Smooth muscle cell (in vitro differentiated cells): ENCODE results near the gene GALNT17. TPM values are rescaled to one million over a fixed set of nuclear protein-coding genes. Genes with fewer than 3 reads are reported as not detected.

Source experiments
- DNase-seq: peaks from one replicate; lab custom pipeline; 2025; ENCODE audit not compliant: unreplicated experiment; lab: John Stamatoyannopoulos, UW
- H2AFZ ChIP-seq: fragments of 200-600 bp; sonication (generic); 2 replicates; pipeline ENCODE4 v1.6.0; 2016; ENCODE audit warnings: antibody characterized with exemption, low read depth, mild to moderate bottlenecking
- H3F3A ChIP-seq: fragments of 200-600 bp; sonication (generic); 2 replicates; pipeline ENCODE4 v1.6.0; 2017; ENCODE audit warnings: antibody characterized with exemption, low read depth
- H3K27ac ChIP-seq: fragments of 200-600 bp; sonication (generic); 2 replicates; pipeline ENCODE4 v1.5.1; 2016; ENCODE audit warnings: low read depth, mild to moderate bottlenecking
- H3K27me3 ChIP-seq: fragments of 200-600 bp; sonication (generic); 2 replicates; pipeline ENCODE4 v1.6.1; 2016; ENCODE audit warnings: low read depth, mild to moderate bottlenecking
- H3K36me3 ChIP-seq: fragments of 200-600 bp; sonication (generic); 2 replicates; pipeline ENCODE4 v1.5.1; 2016; ENCODE audit warnings: low read depth
- H3K4me1 ChIP-seq: fragments of 200-600 bp; sonication (generic); 2 replicates; pipeline ENCODE4 v1.5.1; 2016; ENCODE audit warnings: low read depth
- H3K4me2 ChIP-seq: fragments of 200-600 bp; sonication (generic); 2 replicates; pipeline ENCODE4 v1.6.0; 2016; ENCODE audit warnings: mild to moderate bottlenecking
- H3K4me3 ChIP-seq: fragments of 200-600 bp; sonication (generic); 2 replicates; pipeline ENCODE4 v1.5.1; 2016; ENCODE audit warnings: mild to moderate bottlenecking
- H3K79me2 ChIP-seq: fragments of 200-600 bp; sonication (generic); 2 replicates; pipeline ENCODE4 v1.6.0; 2016; ENCODE audit warnings: low read depth, mild to moderate bottlenecking
- H3K9ac ChIP-seq: fragments of 200-600 bp; sonication (generic); 2 replicates; pipeline ENCODE4 v1.6.0; 2016; ENCODE audit warnings: low read depth
- H3K9me3 ChIP-seq: fragments of 200-600 bp; sonication (generic); replicated peaks from 2 replicates; pipeline ENCODE4 v1.5.1; 2016; ENCODE audit warnings: low read depth
- H4K20me1 ChIP-seq: fragments of 200-600 bp; sonication (generic); 2 replicates; pipeline ENCODE4 v1.6.0; 2016; ENCODE audit warnings: low read depth
- WGBS: methylation state at CpG from one replicate; pipeline ENCODE4 v1.1.7; 2016; ENCODE audit warnings: low lambda C conversion rate; 5-methylcytosine and 5-hydroxymethylcytosine counted together
- polyA plus RNA-seq: library from polyadenylated mRNA; unstranded; fragments of >200 nt; fragmentation: Nextera tagmentation; extraction: Ambion mirVana; gene quantifications from 2 replicates; pipeline ENCODE4 v1.2.1, GENCODE V29; 2016
- total RNA-seq: library from RNA; depleted of rRNA; stranded (reverse); fragments of >200 nt; gene quantifications from 2 replicates; pipeline ENCODE4 v1.2.3, GENCODE V29; 2014
- TF ChIP-seq, protein P1 (sequence below): fragments of 200-600 bp; sonication (generic); IDR thresholded peaks from 2 replicates; pipeline ENCODE4 v1.5.1; 2017; ENCODE audit warnings: borderline replicate concordance, mild to moderate bottlenecking, antibody characterized with exemption; ENCODE audit not compliant: insufficient read depth, poor library complexity, severe bottlenecking

Gene GALNT17
- total and polyA plus RNA-seq, 2 experiments from 2014 or later = 0.38 to 0.45 TPM

GRCh38 chr7:71372991-71373390 is 241.0 kb downstream of the GALNT17 start:
- no peak for DNase-seq
- H3K27me3 ChIP-seq = no peaks in the 10 kb centered on the region
- TF ChIP-seq, protein P1, sequence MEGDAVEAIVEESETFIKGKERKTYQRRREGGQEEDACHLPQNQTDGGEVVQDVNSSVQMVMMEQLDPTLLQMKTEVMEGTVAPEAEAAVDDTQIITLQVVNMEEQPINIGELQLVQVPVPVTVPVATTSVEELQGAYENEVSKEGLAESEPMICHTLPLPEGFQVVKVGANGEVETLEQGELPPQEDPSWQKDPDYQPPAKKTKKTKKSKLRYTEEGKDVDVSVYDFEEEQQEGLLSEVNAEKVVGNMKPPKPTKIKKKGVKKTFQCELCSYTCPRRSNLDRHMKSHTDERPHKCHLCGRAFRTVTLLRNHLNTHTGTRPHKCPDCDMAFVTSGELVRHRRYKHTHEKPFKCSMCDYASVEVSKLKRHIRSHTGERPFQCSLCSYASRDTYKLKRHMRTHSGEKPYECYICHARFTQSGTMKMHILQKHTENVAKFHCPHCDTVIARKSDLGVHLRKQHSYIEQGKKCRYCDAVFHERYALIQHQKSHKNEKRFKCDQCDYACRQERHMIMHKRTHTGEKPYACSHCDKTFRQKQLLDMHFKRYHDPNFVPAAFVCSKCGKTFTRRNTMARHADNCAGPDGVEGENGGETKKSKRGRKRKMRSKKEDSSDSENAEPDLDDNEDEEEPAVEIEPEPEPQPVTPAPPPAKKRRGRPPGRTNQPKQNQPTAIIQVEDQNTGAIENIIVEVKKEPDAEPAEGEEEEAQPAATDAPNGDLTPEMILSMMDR = no peak

DNA sequence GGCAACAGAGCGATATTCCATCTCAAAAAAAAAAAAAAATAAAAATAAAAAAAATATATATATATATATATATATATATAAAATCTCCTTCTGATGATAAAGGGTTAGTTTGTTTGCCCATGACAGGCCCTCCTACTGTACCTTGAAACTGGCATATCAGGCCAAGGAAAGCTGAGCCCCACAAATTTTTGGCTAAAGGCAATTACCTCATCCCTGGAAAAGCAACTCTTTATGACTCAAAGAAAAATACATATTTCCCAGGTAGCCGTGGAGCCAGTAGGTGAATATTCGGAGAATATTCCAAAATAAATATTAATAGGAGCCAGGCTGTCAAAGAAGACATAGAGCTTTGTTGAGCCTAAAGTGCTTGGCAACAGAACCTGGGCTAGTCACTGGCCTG is 245.1 kb downstream of the GALNT17 start:
- H3K9ac ChIP-seq = no peak overlapping the region
- 89% methylated on average over 3 of the region's 3 CpGs for WGBS
- no peak overlapping the region for H3K27ac ChIP-seq
- TF ChIP-seq, protein P1 = no peak
- no peaks in the 10 kb centered on the region for H3K36me3 ChIP-seq
- DNase-seq = no peak
- no peaks in the 10 kb centered on the region for H3K9me3 ChIP-seq
- no peak overlapping the region for H3K4me2 ChIP-seq
- H3K4me3 ChIP-seq = no peak overlapping the region
- H3K27me3 ChIP-seq = no peaks in the 10 kb centered on the region
- no peaks in the 10 kb centered on the region for H3F3A ChIP-seq
- no peaks in the 10 kb centered on the region for H4K20me1 ChIP-seq
- H2AFZ ChIP-seq = no peak overlapping the region
- no peaks in the 10 kb centered on the region for H3K79me2 ChIP-seq
- no peaks in the 10 kb centered on the region for H3K4me1 ChIP-seq

More at GRCh38 chr7:71372991-71373390, 241.0 kb downstream of the GALNT17 start:
- Histone ChIP-seq H3K9me3 (no peaks in the 10 kb centered on the region), H3K4me1 (no peaks in the 10 kb centered on the region), H3K4me2 (no peak overlapping the region), H3K9ac (no peak overlapping the region), H2AFZ (no peak overlapping the region), H3K4me3 (no peak overlapping the region), H3K27ac (no peak overlapping the region), H3K79me2 (no peaks in the 10 kb centered on the region), H3F3A (no peaks in the 10 kb centered on the region), H3K36me3 (no peaks in the 10 kb centered on the region), H4K20me1 (no peaks in the 10 kb centered on the region)
- WGBS = 96% methylated on average over 5 of the region's 5 CpGs

DNA sequence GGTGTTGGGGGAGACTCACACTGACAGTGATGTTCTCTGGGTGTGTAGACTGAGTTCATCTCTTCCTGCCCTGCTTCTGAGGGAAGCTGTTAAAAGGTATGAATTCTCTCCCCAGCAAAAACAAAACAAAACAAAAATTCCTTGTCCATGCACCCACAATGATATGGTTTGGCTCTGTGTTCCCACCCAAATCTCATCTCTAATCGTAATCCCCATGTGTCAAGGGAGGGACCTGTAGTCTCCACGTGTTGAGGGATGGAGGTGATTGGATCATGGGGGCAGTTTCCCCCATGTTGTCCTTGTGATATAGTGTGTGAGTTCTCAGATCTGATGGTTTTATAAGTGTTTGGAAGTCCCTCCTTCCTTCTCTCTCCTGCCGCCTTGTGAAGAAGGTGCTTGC is 245.5 kb downstream of the GALNT17 start:
- DNase-seq = no peak
- Histone ChIP-seq H3K79me2 (no peaks in the 10 kb centered on the region), H3K27ac (no peak overlapping the region), H4K20me1 (no peaks in the 10 kb centered on the region), H3K36me3 (no peaks in the 10 kb centered on the region), H3F3A (no peaks in the 10 kb centered on the region), H3K9ac (no peak overlapping the region), H3K4me2 (no peak overlapping the region), H3K4me1 (no peaks in the 10 kb centered on the region), H3K27me3 (no peaks in the 10 kb centered on the region), H3K9me3 (no peaks in the 10 kb centered on the region), H3K4me3 (no peak overlapping the region), H2AFZ (no peak overlapping the region)
- WGBS = 93% methylated on average over 3 of the region's 3 CpGs
- TF ChIP-seq, protein P1 = no peak

- Histone ChIP-seq H3K9me3 (no peaks in the 10 kb centered on the region), H3K4me3 (no peak overlapping the region), H3K27ac (no peak overlapping the region), H3K4me2 (no peak overlapping the region), H2AFZ (no peak overlapping the region), H3K79me2 (no peaks in the 10 kb centered on the region), H3F3A (no peaks in the 10 kb centered on the region), H3K4me1 (peaks cover under 1% of the 10 kb centered on the region), H3K27me3 (peaks cover 4% of the 10 kb centered on the region), H4K20me1 (no peaks in the 10 kb centered on the region), H3K36me3 (no peaks in the 10 kb centered on the region), H3K9ac (no peak overlapping the region)
- TF ChIP-seq, protein P1 = no peak
- DNase-seq = no peak
- 95% methylated on average over 5 of the region's 5 CpGs for WGBS
Measured at GRCh38 chr7:71384094-71384493, 252.2 kb downstream of the GALNT17 start.
